Cardiac muscle cell (in vitro differentiated cells and primary cell): ENCODE measurements around the gene AP2S1. TPM values are rescaled to one million over a fixed set of nuclear protein-coding genes. Genes with fewer than 3 reads are reported as not detected.

Experiments used
- DNase-seq, 2 donors: peaks; one replicate each; pipeline versions ENCODE4 v3.0.0 to v3.0.0-alpha.2; 2010 to 2017; ENCODE audit warnings: low read depth in 1 of 2, low spot score in 1 of 2
- H3K27ac ChIP-seq: fragments of 200-600 bp; sonication (generic); 2 replicates; pipeline ENCODE4 v1.5.1; 2016
- H3K27me3 ChIP-seq: fragments of 200-600 bp; sonication (generic); 2 replicates; pipeline ENCODE4 v1.6.0; 2016; ENCODE audit warnings: control low read depth
- H3K36me3 ChIP-seq: fragments of 200-600 bp; sonication (generic); 2 replicates; pipeline ENCODE4 v1.5.1; 2016; ENCODE audit warnings: control low read depth
- H3K4me1 ChIP-seq: fragments of 200-600 bp; sonication (generic); 2 replicates; pipeline ENCODE4 v1.8.1; 2017; ENCODE audit warnings: low read depth, mild to moderate bottlenecking, mixed run types
- H3K4me3 ChIP-seq: fragments of 200-600 bp; sonication (generic); 2 replicates; pipeline ENCODE4 v1.5.1; 2016; ENCODE audit warnings: mild to moderate bottlenecking
- H3K9me3 ChIP-seq: fragments of 200-600 bp; sonication (generic); 2 replicates; pipeline ENCODE4 v1.5.1; 2017; ENCODE audit warnings: low read depth, mild to moderate bottlenecking, control low read depth
- CTCF ChIP-seq: IDR thresholded peaks from 2 replicates; pipeline ENCODE4 v1.5.1; 2012; ENCODE audit warnings: low read depth, mild to moderate bottlenecking, low read length
- polyA plus RNA-seq: library from polyadenylated mRNA; unstranded; fragments of >200 nt; fragmentation: Nextera tagmentation; extraction: Ambion mirVana; gene quantifications from 2 replicates; pipeline ENCODE4 v1.2.1, GENCODE V29; 2016
- total RNA-seq: library from RNA; depleted of rRNA; stranded (reverse); fragments of >200 nt; gene quantifications from 2 replicates; pipeline ENCODE4 v1.2.3, GENCODE V29; 2016

AP2S1 gene
- total and polyA plus RNA-seq, 2 experiments from 2014 or later, result 76.5 to 260 TPM

- peak overlapping the region; percentile 82 for H3K27ac ChIP-seq
- peaks cover 7% of the 10 kb centered on the region for H3K4me1 ChIP-seq
- no peaks in the 10 kb centered on the region for H3K27me3 ChIP-seq
- DNase-seq, result peak in 1 of 2 donors; percentile 30
- no peaks in the 10 kb centered on the region for H3K9me3 ChIP-seq
- no peak for TF ChIP-seq CTCF
- H3K4me3 ChIP-seq, result peak overlapping the region; percentile 78
- no peaks in the 10 kb centered on the region for H3K36me3 ChIP-seq
Observed at GRCh38 chr19:46849610-46850009, 1.0 kb downstream of the AP2S1 start.

GRCh38 chr19:46848389-46848788 is 2.3 kb downstream of the AP2S1 start:
- H3K36me3 ChIP-seq, result no peaks in the 10 kb centered on the region
- TF ChIP-seq CTCF, result no peak
- H3K27me3 ChIP-seq, result no peaks in the 10 kb centered on the region
- H3K27ac ChIP-seq, result no peak overlapping the region
- no peak overlapping the region for H3K4me3 ChIP-seq
- peaks cover 7% of the 10 kb centered on the region for H3K4me1 ChIP-seq
- no peak for DNase-seq
- H3K9me3 ChIP-seq, result no peaks in the 10 kb centered on the region

- no peaks in the 10 kb centered on the region for H3K27me3 ChIP-seq
- TF ChIP-seq CTCF, result no peak
- no peak overlapping the region for H3K27ac ChIP-seq
- H3K4me3 ChIP-seq, result no peak overlapping the region
- peaks cover 7% of the 10 kb centered on the region for H3K4me1 ChIP-seq
- peak in 1 of 2 donors; percentile 17 for DNase-seq
- H3K36me3 ChIP-seq, result no peaks in the 10 kb centered on the region
- no peaks in the 10 kb centered on the region for H3K9me3 ChIP-seq
Observed at GRCh38 chr19:46847528-46847927, 3.1 kb downstream of the AP2S1 start.

GRCh38 chr19:46845959-46846459 is 4.6 kb downstream of the AP2S1 start:
- Histone ChIP-seq H3K27me3 (no peaks in the 10 kb centered on the region), H3K4me1 (peaks cover 7% of the 10 kb centered on the region), H3K4me3 (no peak overlapping the region), H3K36me3 (no peaks in the 10 kb centered on the region), H3K9me3 (no peaks in the 10 kb centered on the region), H3K27ac (no peak overlapping the region)
- no peak for TF ChIP-seq CTCF
- no peak for DNase-seq

GRCh38 chr19:46844067-46844489 is 6.6 kb downstream of the AP2S1 start:
- Histone ChIP-seq H3K4me1 (no peaks in the 10 kb centered on the region), H3K27ac (no peak overlapping the region), H3K9me3 (no peaks in the 10 kb centered on the region), H3K4me3 (no peak overlapping the region), H3K27me3 (no peaks in the 10 kb centered on the region), H3K36me3 (no peaks in the 10 kb centered on the region)
- DNase-seq, result peak in 1 of 2 donors; percentile 74
- TF ChIP-seq CTCF, result no peak

- DNase-seq, result no peak
Observed at GRCh38 chr19:46842791-46843190, 7.9 kb downstream of the AP2S1 start.

More at GRCh38 chr19:46842791-46843190, 7.9 kb downstream of the AP2S1 start:
- H3K4me3 ChIP-seq, result no peak overlapping the region
- peaks cover 5% of the 10 kb centered on the region for H3K36me3 ChIP-seq
- no peak for TF ChIP-seq CTCF
- no peak overlapping the region for H3K27ac ChIP-seq
- no peaks in the 10 kb centered on the region for H3K27me3 ChIP-seq
- no peaks in the 10 kb centered on the region for H3K4me1 ChIP-seq
- H3K9me3 ChIP-seq, result no peaks in the 10 kb centered on the region
